Measurements from ENCODE around the gene TMC1.

GRCh38 chr9:72695365-72695764 lies 174.0 kb downstream of the TMC1 start:
- no peak for TF ChIP-seq CTCF (IDR thresholded peaks at IDR 0.05; ENCODE audit: low read depth, low read length)
- no peak for TF ChIP-seq EZH2phosphoT487 (IDR thresholded peaks at IDR 0.05; ENCODE audit: low read depth)

All from OCI-LY3 (cell line).